HEK293 (cell line): ENCODE results near the gene SLAMF7.

Experiments used
- CTCF ChIA-PET: fragments of 350-600 bp; formaldehyde crosslinking; extraction: SDS; loops from one replicate; lab custom pipeline; 2021; ENCODE audit warnings: antibody characterized with exemption; lab: Yijun Ruan, JAX
- POLR2A ChIA-PET: fragments of 300-600 bp; formaldehyde crosslinking; extraction: SDS; loops from one replicate; lab custom pipeline; 2020; ENCODE audit warnings: antibody characterized with exemption, inconsistent platforms; lab: Yijun Ruan, JAX
- H3K27ac ChIP-seq: fragments of 200-500 bp; sonication (Bioruptor generic); 2 replicates; pipeline ENCODE4 v1.5.1; 2014; ENCODE audit warnings: low read depth, low read length, control low read depth, inconsistent platforms; ENCODE audit errors: extremely low read depth
- H3K36me3 ChIP-seq, 2 experiments: fragments of 200-500 bp in 1 of 2; sonication (Bioruptor generic) in 1 of 2; 1 replicate in 1 of 2; 2 replicates in 1 of 2; pipeline ENCODE4 v1.5.1; 2014 to 2017; ENCODE audit warnings: inconsistent platforms in 2 of 2, low read length in 2 of 2; ENCODE audit not compliant: control insufficient read depth in 2 of 2, insufficient read depth in 1 of 2
- H3K4me1 ChIP-seq: fragments of 200-500 bp; sonication (Bioruptor generic); 2 replicates; pipeline ENCODE4 v1.5.1; 2014; ENCODE audit warnings: mild to moderate bottlenecking, low read length, inconsistent platforms; ENCODE audit not compliant: control insufficient read depth, insufficient read depth
- H3K4me3 ChIP-seq: 2 replicates; pipeline ENCODE4 v1.5.1; 2011; ENCODE audit warnings: low read depth, mild to moderate bottlenecking, control low read depth, low read length, moderate library complexity
- H3K9me3 ChIP-seq: fragments of 200-500 bp; sonication (Bioruptor generic); 2 replicates; pipeline ENCODE4 v1.5.1; 2014; ENCODE audit warnings: low read depth, low read length, inconsistent platforms; ENCODE audit not compliant: control insufficient read depth, insufficient read depth
- IKZF3 ChIP-seq: fragments of 450-650 bp; IDR thresholded peaks from 2 replicates; pipeline ENCODE4 v1.5.0; 2018; ENCODE audit warnings: missing biosample characterization, mild to moderate bottlenecking, missing genetic modification characterization, moderate library complexity
- KLF7 ChIP-seq: fragments of 450-650 bp; formaldehyde crosslinking; IDR thresholded peaks from 2 replicates; pipeline ENCODE4 v1.5.1; 2016; ENCODE audit warnings: missing biosample characterization, missing genetic modification characterization, borderline replicate concordance
- OSR2 ChIP-seq: fragments of 450-650 bp; formaldehyde crosslinking; IDR thresholded peaks from 2 replicates; pipeline ENCODE4 v1.5.1; 2016; ENCODE audit warnings: missing biosample characterization, missing genetic modification characterization
- SCRT1 ChIP-seq: fragments of 450-650 bp; formaldehyde crosslinking; IDR thresholded peaks from 2 replicates; pipeline ENCODE4 v1.5.1; 2016; ENCODE audit warnings: missing biosample characterization, missing genetic modification characterization, borderline replicate concordance
- TRIM28 ChIP-seq: IDR thresholded peaks from 2 replicates; pipeline ENCODE4 v1.6.1; 2011; ENCODE audit warnings: low read length, control low read depth, borderline replicate concordance
- ZBTB1 ChIP-seq: fragments of 450-650 bp; formaldehyde crosslinking; IDR thresholded peaks from 2 replicates; pipeline ENCODE4 v1.5.1; 2016; ENCODE audit warnings: missing biosample characterization, missing genetic modification characterization
- ZBTB26 ChIP-seq: fragments of 450-650 bp; formaldehyde crosslinking; optimal IDR thresholded peaks from 2 replicates; pipeline ENCODE3; 2016; ENCODE audit warnings: missing biosample characterization, mild to moderate bottlenecking, missing genetic modification characterization
- ZFHX2 ChIP-seq: fragments of 450-650 bp; formaldehyde crosslinking; conservative IDR thresholded peaks from 2 replicates; pipeline ENCODE4 v1.5.1; 2016; ENCODE audit warnings: missing biosample characterization, missing genetic modification characterization
- ZNF10 ChIP-seq: fragments of 450-650 bp; formaldehyde crosslinking; IDR thresholded peaks from 2 replicates; pipeline ENCODE4 v1.5.1; 2017; ENCODE audit warnings: missing biosample characterization, missing genetic modification characterization
- ZNF146 ChIP-seq: fragments of 450-650 bp; formaldehyde crosslinking; IDR thresholded peaks from 2 replicates; pipeline ENCODE4 v1.5.1; 2016; ENCODE audit warnings: missing biosample characterization, missing genetic modification characterization
- ZNF292 ChIP-seq: fragments of 450-650 bp; formaldehyde crosslinking; IDR thresholded peaks from 2 replicates; pipeline ENCODE4 v1.5.1; 2016; ENCODE audit warnings: low read depth, missing biosample characterization, missing genetic modification characterization, borderline replicate concordance
- ZNF335 ChIP-seq: fragments of 450-650 bp; formaldehyde crosslinking; conservative IDR thresholded peaks from 2 replicates; pipeline ENCODE4 v1.5.1; 2016; ENCODE audit warnings: missing biosample characterization, missing genetic modification characterization
- ZNF398 ChIP-seq: fragments of 450-650 bp; formaldehyde crosslinking; IDR thresholded peaks from 2 replicates; pipeline ENCODE4 v1.5.1; 2017; ENCODE audit warnings: missing biosample characterization, missing genetic modification characterization
- ZNF510 ChIP-seq: fragments of 450-650 bp; formaldehyde crosslinking; IDR thresholded peaks from 2 replicates; pipeline ENCODE4 v1.5.1; 2018; ENCODE audit warnings: mild to moderate bottlenecking, missing genetic modification characterization, missing biosample characterization; ENCODE audit not compliant: insufficient replicate concordance
- ZNF544 ChIP-seq: fragments of 450-650 bp; formaldehyde crosslinking; IDR thresholded peaks from 2 replicates; pipeline ENCODE4 v1.5.0; 2017; ENCODE audit warnings: missing biosample characterization, missing genetic modification characterization
- ZNF626 ChIP-seq: fragments of 450-650 bp; sonication (Bioruptor Pico); formaldehyde crosslinking; IDR thresholded peaks from 2 replicates; pipeline ENCODE4 v1.5.1; 2018; ENCODE audit warnings: missing biosample characterization, missing genetic modification characterization, inconsistent platforms
- ZNF707 ChIP-seq: fragments of 450-650 bp; formaldehyde crosslinking; IDR thresholded peaks from 2 replicates; pipeline ENCODE4 v1.5.1; 2016; ENCODE audit warnings: missing biosample characterization, missing genetic modification characterization
- TF ChIP-seq, protein P1 (sequence below): fragments of 450-650 bp; formaldehyde crosslinking; IDR thresholded peaks from 2 replicates; pipeline ENCODE4 v1.5.1; 2016; ENCODE audit warnings: missing biosample characterization, missing genetic modification characterization, low read depth
- TF ChIP-seq, protein P2 (sequence below): fragments of 450-650 bp; formaldehyde crosslinking; IDR thresholded peaks from 2 replicates; pipeline ENCODE4 v1.5.1; 2016; ENCODE audit warnings: missing biosample characterization, missing genetic modification characterization
- TF ChIP-seq, protein P3 (sequence below): fragments of 450-650 bp; formaldehyde crosslinking; IDR thresholded peaks from 2 replicates; pipeline ENCODE4 v1.5.1; 2016; ENCODE audit warnings: missing biosample characterization, missing genetic modification characterization
- TF ChIP-seq, protein P4 (sequence below): fragments of 450-650 bp; formaldehyde crosslinking; IDR thresholded peaks from 2 replicates; pipeline ENCODE4 v1.5.1; 2016; ENCODE audit warnings: missing biosample characterization, missing genetic modification characterization

Gene SLAMF7

DNA sequence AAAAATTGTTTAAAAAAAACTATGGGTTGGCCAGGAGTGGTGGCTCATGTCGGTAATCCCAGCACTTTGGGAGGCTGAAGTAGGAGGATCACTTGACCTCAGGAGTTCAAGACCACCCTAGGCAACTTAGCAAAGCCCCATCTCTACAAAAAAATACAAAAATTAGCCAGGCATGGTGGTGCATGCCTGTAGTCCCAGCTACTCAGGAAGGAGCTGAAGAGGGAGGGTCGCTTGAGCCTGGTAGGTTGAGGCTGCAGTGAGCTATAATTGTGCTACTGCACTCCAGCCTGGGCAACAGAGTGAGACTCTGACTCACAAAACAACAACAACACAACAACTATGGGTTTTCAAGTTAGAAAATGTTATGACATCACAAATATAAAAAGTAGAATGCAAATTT lies 16.4 kb downstream of the SLAMF7 start:
- H3K4me1 ChIP-seq, result peaks cover 8% of the 10 kb centered on the region; the same call in 1 of the 2 replicates
- POLR2A ChIA-PET, result no interaction called here
- TF ChIP-seq, protein P1, sequence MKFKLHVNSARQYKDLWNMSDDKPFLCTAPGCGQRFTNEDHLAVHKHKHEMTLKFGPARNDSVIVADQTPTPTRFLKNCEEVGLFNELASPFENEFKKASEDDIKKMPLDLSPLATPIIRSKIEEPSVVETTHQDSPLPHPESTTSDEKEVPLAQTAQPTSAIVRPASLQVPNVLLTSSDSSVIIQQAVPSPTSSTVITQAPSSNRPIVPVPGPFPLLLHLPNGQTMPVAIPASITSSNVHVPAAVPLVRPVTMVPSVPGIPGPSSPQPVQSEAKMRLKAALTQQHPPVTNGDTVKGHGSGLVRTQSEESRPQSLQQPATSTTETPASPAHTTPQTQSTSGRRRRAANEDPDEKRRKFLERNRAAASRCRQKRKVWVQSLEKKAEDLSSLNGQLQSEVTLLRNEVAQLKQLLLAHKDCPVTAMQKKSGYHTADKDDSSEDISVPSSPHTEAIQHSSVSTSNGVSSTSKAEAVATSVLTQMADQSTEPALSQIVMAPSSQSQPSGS (tag by site-specific recombination), result 0 out of 2 replicates have a peak, but pooled peaks have one; percentile 41
- no peak for TF ChIP-seq ZNF398 (tag by site-specific recombination)
- TF ChIP-seq, all 188 proteins: peak for 1
- H3K27ac ChIP-seq, result no peak overlapping the region
- CTCF ChIA-PET, result interaction anchor here (1.1 to 1.6 kb wide), 3 partner anchors 8 to 22 kb away, joined by 3 to 6 read pairs (median 4); no protein-coding TSS in a partner anchor
- H3K9me3 ChIP-seq, result no peaks in the 10 kb centered on the region
- H3K36me3 ChIP-seq, result no peaks in the 10 kb centered on the region
- no peak overlapping the region for H3K4me3 ChIP-seq

GRCh38 chr1:160755911-160756848 lies 17.1 kb downstream of the SLAMF7 start:
- no peak overlapping the region for H3K4me3 ChIP-seq
- no peaks in the 10 kb centered on the region for H3K9me3 ChIP-seq
- H3K27ac ChIP-seq, result no peak overlapping the region
- ChIA-PET CTCF (interaction anchor here (1.1 to 1.6 kb wide), 3 partner anchors 8 to 21 kb away, joined by 3 to 6 read pairs (median 4); no protein-coding TSS in a partner anchor), POLR2A (no interaction called here)
- peaks cover 8% of the 10 kb centered on the region; the same call in 1 of the 2 replicates for H3K4me1 ChIP-seq
- H3K36me3 ChIP-seq, result no peaks in the 10 kb centered on the region
- no peak for TF ChIP-seq KLF7 (tag by site-specific recombination)
- TF ChIP-seq ZNF10 (tag by site-specific recombination), result no peak
- no peak for TF ChIP-seq IKZF3 (tag by site-specific recombination)
- no peak for TF ChIP-seq TRIM28
- no peak for TF ChIP-seq SCRT1 (tag by site-specific recombination)
- no peak for TF ChIP-seq ZNF510
- TF ChIP-seq, protein P2, sequence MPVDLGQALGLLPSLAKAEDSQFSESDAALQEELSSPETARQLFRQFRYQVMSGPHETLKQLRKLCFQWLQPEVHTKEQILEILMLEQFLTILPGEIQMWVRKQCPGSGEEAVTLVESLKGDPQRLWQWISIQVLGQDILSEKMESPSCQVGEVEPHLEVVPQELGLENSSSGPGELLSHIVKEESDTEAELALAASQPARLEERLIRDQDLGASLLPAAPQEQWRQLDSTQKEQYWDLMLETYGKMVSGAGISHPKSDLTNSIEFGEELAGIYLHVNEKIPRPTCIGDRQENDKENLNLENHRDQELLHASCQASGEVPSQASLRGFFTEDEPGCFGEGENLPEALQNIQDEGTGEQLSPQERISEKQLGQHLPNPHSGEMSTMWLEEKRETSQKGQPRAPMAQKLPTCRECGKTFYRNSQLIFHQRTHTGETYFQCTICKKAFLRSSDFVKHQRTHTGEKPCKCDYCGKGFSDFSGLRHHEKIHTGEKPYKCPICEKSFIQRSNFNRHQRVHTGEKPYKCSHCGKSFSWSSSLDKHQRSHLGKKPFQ (tag by site-specific recombination), result no peak
- no peak for TF ChIP-seq ZNF146
- TF ChIP-seq ZFHX2, result no peak
- TF ChIP-seq, protein P3, sequence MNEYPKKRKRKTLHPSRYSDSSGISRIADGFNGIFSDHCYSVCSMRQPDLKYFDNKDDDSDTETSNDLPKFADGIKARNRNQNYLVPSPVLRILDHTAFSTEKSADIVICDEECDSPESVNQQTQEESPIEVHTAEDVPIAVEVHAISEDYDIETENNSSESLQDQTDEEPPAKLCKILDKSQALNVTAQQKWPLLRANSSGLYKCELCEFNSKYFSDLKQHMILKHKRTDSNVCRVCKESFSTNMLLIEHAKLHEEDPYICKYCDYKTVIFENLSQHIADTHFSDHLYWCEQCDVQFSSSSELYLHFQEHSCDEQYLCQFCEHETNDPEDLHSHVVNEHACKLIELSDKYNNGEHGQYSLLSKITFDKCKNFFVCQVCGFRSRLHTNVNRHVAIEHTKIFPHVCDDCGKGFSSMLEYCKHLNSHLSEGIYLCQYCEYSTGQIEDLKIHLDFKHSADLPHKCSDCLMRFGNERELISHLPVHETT, result no peak
- no peak for TF ChIP-seq ZNF335 (tag by site-specific recombination)
- TF ChIP-seq, protein P4, sequence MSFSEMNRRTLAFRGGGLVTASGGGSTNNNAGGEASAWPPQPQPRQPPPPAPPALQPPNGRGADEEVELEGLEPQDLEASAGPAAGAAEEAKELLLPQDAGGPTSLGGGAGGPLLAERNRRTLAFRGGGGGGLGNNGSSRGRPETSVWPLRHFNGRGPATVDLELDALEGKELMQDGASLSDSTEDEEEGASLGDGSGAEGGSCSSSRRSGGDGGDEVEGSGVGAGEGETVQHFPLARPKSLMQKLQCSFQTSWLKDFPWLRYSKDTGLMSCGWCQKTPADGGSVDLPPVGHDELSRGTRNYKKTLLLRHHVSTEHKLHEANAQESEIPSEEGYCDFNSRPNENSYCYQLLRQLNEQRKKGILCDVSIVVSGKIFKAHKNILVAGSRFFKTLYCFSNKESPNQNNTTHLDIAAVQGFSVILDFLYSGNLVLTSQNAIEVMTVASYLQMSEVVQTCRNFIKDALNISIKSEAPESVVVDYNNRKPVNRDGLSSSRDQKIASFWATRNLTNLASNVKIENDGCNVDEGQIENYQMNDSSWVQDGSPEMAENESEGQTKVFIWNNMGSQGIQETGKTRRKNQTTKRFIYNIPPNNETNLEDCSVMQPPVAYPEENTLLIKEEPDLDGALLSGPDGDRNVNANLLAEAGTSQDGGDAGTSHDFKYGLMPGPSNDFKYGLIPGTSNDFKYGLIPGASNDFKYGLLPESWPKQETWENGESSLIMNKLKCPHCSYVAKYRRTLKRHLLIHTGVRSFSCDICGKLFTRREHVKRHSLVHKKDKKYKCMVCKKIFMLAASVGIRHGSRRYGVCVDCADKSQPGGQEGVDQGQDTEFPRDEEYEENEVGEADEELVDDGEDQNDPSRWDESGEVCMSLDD (tag by site-specific recombination), result no peak
- TF ChIP-seq ZNF707 (tag by site-specific recombination), result no peak
- no peak for TF ChIP-seq ZNF292 (tag by site-specific recombination)
- no peak for TF ChIP-seq ZNF544
- no peak for TF ChIP-seq OSR2
- TF ChIP-seq ZNF626 (tag by site-specific recombination), result no peak
- TF ChIP-seq ZBTB26, result no peak
- TF ChIP-seq ZBTB1 (tag by site-specific recombination), result no peak
